ENCODE results near the gene ITIH4.

Gene ITIH4

DNA sequence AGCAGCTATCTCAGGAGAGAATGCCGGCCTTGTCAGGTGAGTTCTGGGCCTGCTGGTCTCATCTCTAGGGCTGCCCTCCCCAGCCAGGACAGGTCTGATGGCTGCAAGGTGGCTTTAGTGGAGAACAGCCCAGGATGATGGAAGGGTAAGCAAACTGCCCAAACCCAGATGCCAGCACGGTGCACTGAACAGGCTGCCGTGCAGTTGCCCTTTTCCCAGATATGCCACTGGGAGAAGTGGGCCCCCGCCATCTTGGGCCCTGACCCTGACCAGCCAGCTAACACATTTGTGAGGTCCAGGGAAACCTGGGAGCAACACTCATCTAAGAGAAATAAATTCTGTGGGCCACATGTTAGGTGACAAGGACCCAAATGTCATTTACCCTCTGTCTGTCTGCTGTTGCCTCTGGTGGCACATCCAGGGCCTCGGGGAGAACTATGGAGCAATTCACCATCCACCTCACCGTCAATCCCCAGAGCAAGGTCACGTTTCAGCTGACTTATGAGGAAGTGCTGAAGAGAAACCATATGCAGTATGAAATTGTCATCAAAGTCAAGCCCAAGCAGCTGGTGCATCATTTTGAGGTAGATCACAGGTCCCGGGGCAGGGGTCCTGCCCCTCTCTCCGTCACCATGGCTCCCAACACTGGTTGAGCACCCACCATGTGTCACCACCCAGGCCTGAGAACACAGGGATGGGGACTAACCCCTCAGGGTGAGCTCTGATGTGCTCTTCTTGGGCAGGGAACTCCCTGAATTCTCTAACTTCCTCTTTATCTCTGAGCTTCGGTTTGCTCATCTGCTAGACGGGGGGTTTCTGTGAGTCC is 51.2 kb downstream of the ITIH4 start (continued):
- TF ChIP-seq, protein P1, sequence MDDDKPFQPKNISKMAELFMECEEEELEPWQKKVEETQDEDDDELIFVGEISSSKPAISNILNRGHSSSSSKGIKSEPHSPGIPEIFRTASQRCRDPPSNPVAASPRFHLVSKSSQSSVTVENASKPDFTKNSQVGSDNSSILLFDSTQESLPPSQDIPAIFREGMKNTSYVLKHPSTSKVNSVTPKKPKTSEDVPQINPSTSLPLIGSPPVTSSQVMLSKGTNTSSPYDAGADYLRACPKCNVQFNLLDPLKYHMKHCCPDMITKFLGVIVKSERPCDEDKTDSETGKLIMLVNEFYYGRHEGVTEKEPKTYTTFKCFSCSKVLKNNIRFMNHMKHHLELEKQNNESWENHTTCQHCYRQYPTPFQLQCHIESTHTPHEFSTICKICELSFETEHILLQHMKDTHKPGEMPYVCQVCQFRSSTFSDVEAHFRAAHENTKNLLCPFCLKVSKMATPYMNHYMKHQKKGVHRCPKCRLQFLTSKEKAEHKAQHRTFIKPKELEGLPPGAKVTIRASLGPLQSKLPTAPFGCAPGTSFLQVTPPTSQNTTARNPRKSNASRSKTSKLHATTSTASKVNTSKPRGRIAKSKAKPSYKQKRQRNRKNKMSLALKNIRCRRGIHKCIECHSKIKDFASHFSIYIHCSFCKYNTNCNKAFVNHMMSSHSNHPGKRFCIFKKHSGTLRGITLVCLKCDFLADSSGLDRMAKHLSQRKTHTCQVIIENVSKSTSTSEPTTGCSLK (tag by site-specific recombination; IDR thresholded peaks at IDR 0.05): no peak
- TF ChIP-seq ZNF426 (tag by site-specific recombination; IDR thresholded peaks at IDR 0.05): no peak
- no peak for TF ChIP-seq GLI2 (tag by site-specific recombination; IDR thresholded peaks at IDR 0.05; ENCODE audit: borderline replicate concordance, low read depth)
- no peak for TF ChIP-seq ZNF350 (tag by site-specific recombination; IDR thresholded peaks at IDR 0.05)
- no peak for TF ChIP-seq ZNF24 (tag by site-specific recombination; IDR thresholded peaks at IDR 0.05)
- no peak for TF ChIP-seq BCL11B (tag by site-specific recombination; IDR thresholded peaks at IDR 0.05; ENCODE audit: low read depth)
- TF ChIP-seq ZNF423 (tag by site-specific recombination; IDR thresholded peaks at IDR 0.05): no peak
- no peak for TF ChIP-seq ZNF416 (tag by site-specific recombination; IDR thresholded peaks at IDR 0.05)
- no peak for TF ChIP-seq ZNF555 (tag by site-specific recombination; conservative IDR thresholded peaks at IDR 0.05)
- TF ChIP-seq REST (tag by site-specific recombination; IDR thresholded peaks at IDR 0.05): no peak

GRCh38 chr3:52777959-52778805 is 52.3 kb downstream of the ITIH4 start:
- H3K9me3 ChIP-seq (ENCODE audit: control insufficient read depth, insufficient read depth, low read depth, low read length): no peaks in the 10 kb centered on the region
- no peak overlapping the region for H3K27ac ChIP-seq (ENCODE audit: extremely low read depth, low read depth, low read length)
- TF ChIP-seq REST (tag by site-specific recombination; IDR thresholded peaks at IDR 0.05) (peak; percentile 71), ZNF302 (tag by site-specific recombination; IDR thresholded peaks at IDR 0.05; ENCODE audit: low read depth) (no peak)
- H3K4me3 ChIP-seq (ENCODE audit: low read depth, low read length): no peak overlapping the region
- H3K36me3 ChIP-seq (ENCODE audit: control insufficient read depth in 2 of 2, insufficient read depth in 1 of 2, low read length in 2 of 2): no peaks in the 10 kb centered on the region
- H3K4me1 ChIP-seq (ENCODE audit: control insufficient read depth, insufficient read depth, low read length): no peaks in the 10 kb centered on the region
- CTCF ChIA-PET: no interaction called here
- POLR2A ChIA-PET: no interaction called here

All from HEK293 (cell line).